Stimulated activated CD8-positive, alpha-beta memory T cell treated with anti-CD3 and anti-CD28 coated beads, Interleukin-12 subunit alpha, Interleukin-12 subunit beta, amount 100 ng/mL, for 1 hour (primary cell): Measurements from ENCODE around the gene COL4A1.

Experiments used
- DNase-seq: peaks from one replicate; pipeline ENCODE4 v3.0.0-alpha.2; 2020; ENCODE audit warnings: low read depth

Gene COL4A1

GRCh38 chr13:110217811-110218210 lies 89.1 kb downstream of the COL4A1 start:
- DNase-seq, result no peak

GRCh38 chr13:110217085-110217484 lies 89.9 kb downstream of the COL4A1 start:
- no peak for DNase-seq

- DNase-seq, result no peak
Measured at GRCh38 chr13:110216398-110217041, 90.4 kb downstream of the COL4A1 start.

GRCh38 chr13:110216006-110216397 lies 91.0 kb downstream of the COL4A1 start:
- DNase-seq, result no peak

- no peak for DNase-seq
Measured at GRCh38 chr13:110215606-110216005, 91.4 kb downstream of the COL4A1 start.

- DNase-seq, result no peak
Measured at GRCh38 chr13:110214637-110215036, 92.3 kb downstream of the COL4A1 start.

GRCh38 chr13:110213461-110214074 lies 93.4 kb downstream of the COL4A1 start:
- no peak for DNase-seq

- DNase-seq, result no peak
Measured at GRCh38 chr13:110212529-110212928, 94.4 kb downstream of the COL4A1 start.

GRCh38 chr13:110211735-110212134 lies 95.2 kb downstream of the COL4A1 start:
- DNase-seq, result no peak

GRCh38 chr13:110211046-110211445 lies 95.9 kb downstream of the COL4A1 start:
- no peak for DNase-seq

GRCh38 chr13:110210604-110210985 lies 96.4 kb downstream of the COL4A1 start:
- no peak for DNase-seq

- no peak for DNase-seq
Measured at GRCh38 chr13:110209950-110210603, 96.9 kb downstream of the COL4A1 start.

- DNase-seq, result no peak
Measured at GRCh38 chr13:110208116-110208515, 98.8 kb downstream of the COL4A1 start.

GRCh38 chr13:110206996-110207395 lies 100.0 kb downstream of the COL4A1 start:
- DNase-seq, result no peak

- no peak for DNase-seq
Measured at GRCh38 chr13:110206185-110206584, 100.8 kb downstream of the COL4A1 start.

- DNase-seq, result no peak
Measured at GRCh38 chr13:110201114-110201513, 105.8 kb downstream of the COL4A1 start.

- DNase-seq, result no peak
Measured at GRCh38 chr13:110200276-110200870, 106.6 kb downstream of the COL4A1 start.

GRCh38 chr13:110199046-110199831 lies 107.7 kb downstream of the COL4A1 start:
- no peak for DNase-seq

GRCh38 chr13:110197471-110197870 lies 109.5 kb downstream of the COL4A1 start:
- no peak for DNase-seq

- no peak for DNase-seq
Measured at GRCh38 chr13:110197026-110197425, 109.9 kb downstream of the COL4A1 start.

GRCh38 chr13:110195547-110196485 lies 111.1 kb downstream of the COL4A1 start:
- DNase-seq, result no peak
